MM.1S (cell line): ENCODE data around the gene ZNF487.
"Not testable (repeated sequence)": the region's sequence is repeated elsewhere in the genome, so short reads cannot be mapped to it uniquely, and the experiment has no call there.

ENCODE experiments used
- CTCF ChIP-seq: fragments of 300-600 bp; sonication (generic); IDR thresholded peaks from 2 replicates; pipeline ENCODE4 v1.5.1; 2016; ENCODE audit warnings: antibody characterized with exemption, low read length, mixed read lengths
- EZH2 ChIP-seq: fragments of 300-600 bp; sonication (generic); optimal IDR thresholded peaks from 2 replicates; pipeline ENCODE3; 2017; ENCODE audit warnings: low read depth, mild to moderate bottlenecking, antibody characterized with exemption, low read length, mixed read lengths

- TF ChIP-seq CTCF, EZH2: not testable (repeated sequence)
Observed at GRCh38 chr10:43426476-43426875, 10.4 kb upstream of the ZNF487 start.
